Chondrocyte (in vitro differentiated cells): ENCODE results near the gene RREB1. TPM values are rescaled to one million over a fixed set of nuclear protein-coding genes. Genes with fewer than 3 reads are reported as not detected.

Source experiments
- DNase-seq: peaks from one replicate; pipeline ENCODE4 v3.0.0; 2021; ENCODE audit warnings: mixed read lengths, low spot score
- H3K27ac Mint-ChIP-seq: one replicate; pipeline ENCODE4 v1.8.0; 2021; ENCODE audit warnings: mild to moderate bottlenecking, moderate library complexity, mixed read lengths; ENCODE audit not compliant: unreplicated experiment
- H3K27me3 Mint-ChIP-seq: 2 replicates; pipeline ENCODE4 v1.8.0; 2021; ENCODE audit warnings: low read depth, mixed read lengths
- H3K36me3 Mint-ChIP-seq: 2 replicates; pipeline ENCODE4 v1.8.0; 2021; ENCODE audit warnings: low read depth, mixed read lengths
- H3K4me1 Mint-ChIP-seq: 2 replicates; pipeline ENCODE4 v1.8.0; 2021; ENCODE audit warnings: low read depth, mild to moderate bottlenecking, mixed read lengths
- H3K4me3 Mint-ChIP-seq: one replicate; pipeline ENCODE4 v1.8.0; 2021; ENCODE audit warnings: mild to moderate bottlenecking, moderate library complexity, mixed read lengths; ENCODE audit not compliant: unreplicated experiment
- H3K9me3 Mint-ChIP-seq: 2 replicates; pipeline ENCODE4 v1.8.0; 2021; ENCODE audit warnings: low read depth, mixed read lengths
- total RNA-seq: library from RNA; stranded (reverse); gene quantifications from 3 replicates; pipeline ENCODE4 v1.2.1, GENCODE V29; 2021
- TF ChIP-seq, protein P1 (sequence below): fragments of 200-600 bp; sonication (generic); IDR thresholded peaks from 2 replicates; pipeline ENCODE4 v1.5.0; 2021; ENCODE audit warnings: antibody characterized with exemption, mild to moderate bottlenecking, moderate library complexity

The RREB1 gene
- total RNA-seq, 1 donor from 2014 or later: 28.4 TPM

DNA sequence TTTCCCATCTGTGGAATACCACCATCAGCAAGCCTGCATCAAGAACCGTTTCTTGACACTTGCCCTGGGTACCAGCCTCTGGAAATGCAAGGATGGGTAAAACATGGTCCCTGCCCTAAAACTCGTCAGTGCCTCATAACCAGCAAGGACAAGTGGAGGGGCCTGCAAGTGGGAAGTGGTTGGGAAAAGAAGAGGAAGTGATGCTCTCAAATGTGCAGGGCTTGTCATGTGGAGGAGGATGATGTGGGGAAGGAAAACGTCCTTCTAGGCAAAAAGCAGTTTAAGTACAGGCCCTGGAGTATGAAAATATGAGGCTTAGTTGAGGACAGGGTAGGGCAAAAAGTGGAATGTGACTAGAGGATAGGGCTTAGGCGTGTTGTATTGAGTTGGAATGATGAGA is 19.0 kb downstream of the RREB1 start:
- TF ChIP-seq, protein P1, sequence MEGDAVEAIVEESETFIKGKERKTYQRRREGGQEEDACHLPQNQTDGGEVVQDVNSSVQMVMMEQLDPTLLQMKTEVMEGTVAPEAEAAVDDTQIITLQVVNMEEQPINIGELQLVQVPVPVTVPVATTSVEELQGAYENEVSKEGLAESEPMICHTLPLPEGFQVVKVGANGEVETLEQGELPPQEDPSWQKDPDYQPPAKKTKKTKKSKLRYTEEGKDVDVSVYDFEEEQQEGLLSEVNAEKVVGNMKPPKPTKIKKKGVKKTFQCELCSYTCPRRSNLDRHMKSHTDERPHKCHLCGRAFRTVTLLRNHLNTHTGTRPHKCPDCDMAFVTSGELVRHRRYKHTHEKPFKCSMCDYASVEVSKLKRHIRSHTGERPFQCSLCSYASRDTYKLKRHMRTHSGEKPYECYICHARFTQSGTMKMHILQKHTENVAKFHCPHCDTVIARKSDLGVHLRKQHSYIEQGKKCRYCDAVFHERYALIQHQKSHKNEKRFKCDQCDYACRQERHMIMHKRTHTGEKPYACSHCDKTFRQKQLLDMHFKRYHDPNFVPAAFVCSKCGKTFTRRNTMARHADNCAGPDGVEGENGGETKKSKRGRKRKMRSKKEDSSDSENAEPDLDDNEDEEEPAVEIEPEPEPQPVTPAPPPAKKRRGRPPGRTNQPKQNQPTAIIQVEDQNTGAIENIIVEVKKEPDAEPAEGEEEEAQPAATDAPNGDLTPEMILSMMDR: no peak
- Mint-ChIP-seq H3K27me3 (no peaks in the 10 kb centered on the region), H3K4me3 (no peak overlapping the region), H3K9me3 (no peaks in the 10 kb centered on the region), H3K36me3 (peaks cover 6% of the 10 kb centered on the region), H3K4me1 (peaks cover 16% of the 10 kb centered on the region), H3K27ac (no peak overlapping the region)
- DNase-seq: no peak

- TF ChIP-seq, protein P1: no peak
- no peak for DNase-seq
- Mint-ChIP-seq H3K27ac (no peak overlapping the region), H3K4me3 (no peak overlapping the region), H3K36me3 (peaks cover 4% of the 10 kb centered on the region), H3K27me3 (no peaks in the 10 kb centered on the region), H3K9me3 (no peaks in the 10 kb centered on the region), H3K4me1 (peaks cover 16% of the 10 kb centered on the region)
Measured at GRCh38 chr6:7127680-7128079, 19.9 kb downstream of the RREB1 start.

GRCh38 chr6:7129360-7129759 is 21.6 kb downstream of the RREB1 start:
- Mint-ChIP-seq H3K27ac (no peak overlapping the region), H3K27me3 (no peaks in the 10 kb centered on the region), H3K36me3 (peaks cover 4% of the 10 kb centered on the region), H3K4me3 (no peak overlapping the region), H3K4me1 (peaks cover 11% of the 10 kb centered on the region), H3K9me3 (no peaks in the 10 kb centered on the region)
- DNase-seq: no peak
- TF ChIP-seq, protein P1: no peak

DNA sequence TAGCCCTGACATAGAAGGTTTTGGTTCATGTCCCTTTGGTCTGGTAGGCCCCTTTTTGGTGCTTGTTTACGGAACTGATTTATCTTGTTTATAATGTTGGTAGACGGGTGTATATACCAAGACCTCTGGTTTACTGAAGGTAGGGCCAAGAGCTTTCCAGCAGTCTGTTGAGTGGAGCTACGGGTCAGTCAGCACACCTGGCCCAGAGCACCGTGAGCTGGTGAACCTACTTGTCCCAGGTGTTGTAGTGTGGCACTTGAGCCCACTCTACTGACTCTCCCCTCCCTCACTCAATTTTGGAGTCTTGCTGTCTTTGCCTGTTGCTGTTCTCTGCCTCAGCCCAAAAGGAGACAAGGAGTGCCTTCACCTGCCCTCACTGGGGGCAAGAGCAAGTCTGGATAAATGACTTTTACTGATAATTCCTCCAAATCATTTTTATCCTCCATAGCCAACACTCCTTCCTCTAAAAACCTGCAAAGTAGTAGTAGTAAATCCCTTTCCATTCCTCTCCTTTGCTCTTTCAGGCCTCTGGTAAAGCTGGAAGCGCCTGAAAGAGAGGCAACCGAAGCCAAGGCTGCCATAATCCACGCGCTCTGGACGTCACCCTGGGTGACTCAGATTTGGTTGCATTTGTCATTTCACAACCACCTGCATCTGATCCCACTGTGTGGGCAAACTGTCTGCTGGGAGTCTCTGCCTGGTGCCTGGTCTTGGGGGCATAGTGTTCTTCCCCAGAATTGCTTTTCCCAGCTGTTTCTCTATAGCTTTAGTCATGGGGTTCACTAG is 22.2 kb downstream of the RREB1 start:
- TF ChIP-seq, protein P1: no peak
- peak overlapping the region; percentile 59 for H3K27ac Mint-ChIP-seq
- DNase-seq: no peak

GRCh38 chr6:7131390-7131789 is 23.6 kb downstream of the RREB1 start:
- Mint-ChIP-seq H3K9me3 (no peaks in the 10 kb centered on the region), H3K27ac (no peak overlapping the region)
- DNase-seq: no peak

More for the DNA sequence above, 22.2 kb downstream of the RREB1 start:
- Mint-ChIP-seq H3K9me3 (no peaks in the 10 kb centered on the region), H3K27me3 (no peaks in the 10 kb centered on the region), H3K4me3 (no peak overlapping the region), H3K4me1 (peaks cover 8% of the 10 kb centered on the region), H3K36me3 (peaks cover 4% of the 10 kb centered on the region)

More at GRCh38 chr6:7131390-7131789, 23.6 kb downstream of the RREB1 start:
- H3K4me1 Mint-ChIP-seq: peaks cover 11% of the 10 kb centered on the region
- TF ChIP-seq, protein P1: no peak
- H3K4me3 Mint-ChIP-seq: no peak overlapping the region
- H3K36me3 Mint-ChIP-seq: peaks cover 2% of the 10 kb centered on the region
- no peaks in the 10 kb centered on the region for H3K27me3 Mint-ChIP-seq
